LNCaP clone FGC (cell line): ENCODE measurements around the gene FST.

Experiments used
- DNase-seq: peaks from one replicate; pipeline ENCODE4 v3.0.0-alpha.2; 2011; ENCODE audit warnings: low read depth
- H3K4me3 ChIP-seq: 2 replicates; pipeline ENCODE4 v1.5.1; 2011; ENCODE audit warnings: mild to moderate bottlenecking, low read depth, low read length, control low read depth
- TF ChIP-seq, protein P1 (sequence below): IDR thresholded peaks from 2 replicates; pipeline ENCODE4 v1.5.1; 2012; ENCODE audit warnings: mild to moderate bottlenecking; ENCODE audit not compliant: control insufficient read depth, insufficient read depth; ENCODE audit errors: extremely low read depth

FST gene

DNA sequence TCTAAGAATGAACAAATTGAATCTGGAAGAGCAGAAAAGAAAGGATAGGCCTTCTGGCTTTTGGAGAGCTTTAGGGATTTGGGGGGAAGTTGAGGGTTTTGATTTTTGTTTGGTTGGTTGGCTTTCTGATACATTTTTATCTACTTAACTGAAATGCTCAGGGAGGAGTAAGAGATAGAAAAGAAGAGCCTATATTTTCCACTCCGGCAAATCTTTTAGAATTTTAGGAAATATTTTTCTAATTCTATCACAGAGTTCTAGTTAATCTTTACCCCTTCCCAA is 25.8 kb upstream of the FST start:
- DNase-seq = no peak
- H3K4me3 ChIP-seq = no peak overlapping the region
- TF ChIP-seq, protein P1, sequence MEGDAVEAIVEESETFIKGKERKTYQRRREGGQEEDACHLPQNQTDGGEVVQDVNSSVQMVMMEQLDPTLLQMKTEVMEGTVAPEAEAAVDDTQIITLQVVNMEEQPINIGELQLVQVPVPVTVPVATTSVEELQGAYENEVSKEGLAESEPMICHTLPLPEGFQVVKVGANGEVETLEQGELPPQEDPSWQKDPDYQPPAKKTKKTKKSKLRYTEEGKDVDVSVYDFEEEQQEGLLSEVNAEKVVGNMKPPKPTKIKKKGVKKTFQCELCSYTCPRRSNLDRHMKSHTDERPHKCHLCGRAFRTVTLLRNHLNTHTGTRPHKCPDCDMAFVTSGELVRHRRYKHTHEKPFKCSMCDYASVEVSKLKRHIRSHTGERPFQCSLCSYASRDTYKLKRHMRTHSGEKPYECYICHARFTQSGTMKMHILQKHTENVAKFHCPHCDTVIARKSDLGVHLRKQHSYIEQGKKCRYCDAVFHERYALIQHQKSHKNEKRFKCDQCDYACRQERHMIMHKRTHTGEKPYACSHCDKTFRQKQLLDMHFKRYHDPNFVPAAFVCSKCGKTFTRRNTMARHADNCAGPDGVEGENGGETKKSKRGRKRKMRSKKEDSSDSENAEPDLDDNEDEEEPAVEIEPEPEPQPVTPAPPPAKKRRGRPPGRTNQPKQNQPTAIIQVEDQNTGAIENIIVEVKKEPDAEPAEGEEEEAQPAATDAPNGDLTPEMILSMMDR = no peak

DNA sequence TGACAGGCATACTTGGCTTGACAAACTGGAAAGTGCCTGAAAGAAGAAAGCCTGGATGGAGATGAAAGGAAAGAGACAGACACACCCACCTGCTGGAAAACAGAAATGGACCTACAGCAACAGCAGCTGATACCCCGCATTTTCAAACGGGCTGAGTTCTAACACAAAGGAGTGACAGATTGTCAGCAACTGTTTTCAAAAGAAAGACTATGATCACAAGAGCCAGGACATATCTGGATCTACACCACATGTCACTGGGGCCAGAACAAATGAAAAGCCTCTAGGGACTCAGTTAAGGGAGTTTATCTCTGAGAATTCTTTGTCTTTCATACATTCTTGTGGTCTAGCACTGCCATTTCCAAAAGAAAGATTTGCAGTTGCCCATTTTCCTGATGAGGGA is 24.1 kb upstream of the FST start:
- no peak for DNase-seq
- H3K4me3 ChIP-seq = no peak overlapping the region
- TF ChIP-seq, protein P1 = no peak

- no peak for DNase-seq
- no peak overlapping the region for H3K4me3 ChIP-seq
- TF ChIP-seq, protein P1 = no peak
These were observed 16.4 kb upstream of the FST start for GRCh38 chr5:53463909-53464621.

DNA sequence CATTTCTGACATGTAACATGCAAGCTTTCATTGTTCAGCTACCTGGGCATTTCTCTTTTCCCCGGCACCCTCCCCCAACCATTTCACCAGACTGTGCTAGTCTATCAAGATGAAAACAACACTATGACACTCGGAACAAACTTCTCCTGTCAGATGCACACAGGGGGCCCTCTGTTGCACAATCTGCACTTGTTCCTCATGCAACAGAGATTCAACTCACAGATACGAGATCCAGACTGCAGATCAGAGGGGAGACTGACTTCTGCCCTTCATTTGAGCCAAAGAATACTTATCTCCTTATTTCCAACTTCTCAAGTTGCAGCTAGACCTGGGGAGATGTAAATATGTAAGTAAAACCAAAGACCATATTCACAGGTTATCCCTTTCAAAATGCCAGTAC is 15.7 kb upstream of the FST start:
- no peak overlapping the region for H3K4me3 ChIP-seq
- TF ChIP-seq, protein P1 = no peak
- DNase-seq = no peak

GRCh38 chr5:53469946-53470687 is 10.3 kb upstream of the FST start:
- TF ChIP-seq, protein P1 = no peak
- no peak for DNase-seq
- no peak overlapping the region for H3K4me3 ChIP-seq

- no peak overlapping the region for H3K4me3 ChIP-seq
- no peak for DNase-seq
- TF ChIP-seq, protein P1 = no peak
These were observed 8.2 kb upstream of the FST start for GRCh38 chr5:53472279-53472678.
